NCI-H2029 (cell line): Measurements from ENCODE around the gene PLEKHA7.
"Not testable (repeated sequence)": the region's sequence is repeated elsewhere in the genome, so short reads cannot be mapped to it uniquely, and the experiment has no call there.

Experiments
- DNase-seq: peaks from one replicate; lab custom pipeline; 2025; lab: John Stamatoyannopoulos, UW

PLEKHA7 gene

GRCh38 chr11:17010851-17011420 is 3.3 kb downstream of the PLEKHA7 start:
- DNase-seq = no peak

- DNase-seq = no peak
Observed at GRCh38 chr11:17008099-17008498, 6.1 kb downstream of the PLEKHA7 start.

DNA sequence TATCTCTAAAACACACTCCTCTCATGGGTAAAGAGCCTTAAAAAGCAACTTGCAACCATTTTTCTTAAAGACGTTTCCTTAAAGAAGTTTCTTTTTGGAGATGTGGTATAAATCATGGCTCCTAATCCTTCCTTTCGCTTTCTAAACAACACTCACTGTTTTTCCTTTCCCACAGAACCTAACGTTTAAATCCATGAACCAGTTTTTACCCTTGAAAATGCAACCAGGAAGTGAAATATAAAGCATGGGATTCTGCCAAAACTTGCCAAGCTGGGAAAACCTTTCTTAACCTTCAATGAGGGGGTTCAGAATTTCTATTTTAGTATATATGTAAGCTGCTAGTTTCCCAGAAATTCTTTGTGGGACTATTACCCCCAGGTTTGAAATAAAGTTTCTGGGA is 8.6 kb downstream of the PLEKHA7 start:
- no peak for DNase-seq

DNA sequence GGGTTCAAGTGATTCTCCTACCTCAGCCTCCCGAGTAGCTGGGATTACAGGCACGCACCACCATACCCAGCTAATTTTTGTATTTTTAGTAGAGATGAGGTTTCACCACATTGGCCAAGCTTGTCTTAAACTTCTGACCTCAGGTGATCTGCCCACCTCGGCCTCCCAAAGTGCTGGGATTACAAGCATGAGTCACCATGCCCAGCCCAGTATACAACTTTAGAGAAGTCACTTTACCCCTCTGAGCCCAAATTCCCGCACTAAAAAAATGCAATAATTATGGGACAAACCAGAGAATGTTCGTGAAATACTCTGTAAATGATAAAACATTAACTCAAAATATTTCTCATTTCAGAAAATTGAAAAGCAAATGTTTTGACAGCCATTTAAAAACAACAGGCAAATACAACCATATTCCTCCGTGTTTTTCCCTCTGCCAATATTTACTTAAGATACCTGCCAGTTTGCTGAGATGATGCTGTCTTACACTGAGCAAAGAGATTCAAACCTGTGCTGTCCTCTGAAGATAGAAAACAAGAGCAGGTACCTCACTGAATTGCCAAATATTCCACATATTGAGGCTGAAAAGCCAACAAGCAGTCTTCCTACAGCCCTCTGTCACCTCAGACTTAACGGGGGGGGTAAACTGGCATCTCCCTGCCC is 9.6 kb downstream of the PLEKHA7 start:
- no peak for DNase-seq

GRCh38 chr11:17003426-17003825 is 10.8 kb downstream of the PLEKHA7 start:
- no peak for DNase-seq

GRCh38 chr11:17002543-17002942 is 11.7 kb downstream of the PLEKHA7 start:
- DNase-seq = no peak

GRCh38 chr11:17001806-17002205 is 12.4 kb downstream of the PLEKHA7 start:
- no peak for DNase-seq

DNA sequence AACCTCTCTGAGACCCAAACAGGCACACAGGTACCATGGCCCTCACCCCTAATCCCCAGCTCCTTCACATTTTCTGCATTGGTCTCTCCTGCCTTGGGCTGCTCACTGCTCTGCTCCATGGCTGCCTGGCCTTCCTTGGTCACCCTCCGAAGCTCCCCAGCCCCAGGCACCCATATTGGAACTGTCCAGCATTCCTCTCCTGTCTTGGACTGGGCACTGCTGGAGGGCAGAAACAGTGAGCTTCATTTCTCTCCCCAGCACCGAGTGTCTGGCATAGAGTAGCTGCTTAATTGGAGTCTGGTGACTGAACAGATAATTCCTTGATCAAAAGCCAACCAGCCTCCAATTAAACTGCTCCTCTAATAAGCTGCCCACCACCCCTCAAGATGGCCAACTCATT is 13.2 kb downstream of the PLEKHA7 start:
- DNase-seq = no peak

DNA sequence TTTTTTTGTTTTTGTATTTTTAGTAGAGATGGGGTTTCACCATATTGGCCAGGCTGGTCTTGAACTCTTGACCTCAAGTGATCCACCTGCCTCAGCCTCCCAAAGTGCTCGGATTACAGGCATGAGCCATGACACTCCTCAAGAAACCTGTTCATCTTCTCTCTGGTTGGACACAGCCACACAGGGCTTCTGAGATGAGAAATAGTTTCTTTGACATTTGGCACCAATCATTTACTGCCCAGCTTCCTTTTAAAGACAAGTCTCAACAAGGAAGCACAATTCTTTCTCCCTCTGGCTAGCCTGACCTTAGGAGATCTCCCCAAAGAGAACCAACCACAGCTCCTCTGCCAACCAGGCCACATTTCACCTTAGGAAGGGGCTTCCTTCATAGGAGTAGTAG is 14.0 kb downstream of the PLEKHA7 start:
- DNase-seq = not testable (repeated sequence)

DNA sequence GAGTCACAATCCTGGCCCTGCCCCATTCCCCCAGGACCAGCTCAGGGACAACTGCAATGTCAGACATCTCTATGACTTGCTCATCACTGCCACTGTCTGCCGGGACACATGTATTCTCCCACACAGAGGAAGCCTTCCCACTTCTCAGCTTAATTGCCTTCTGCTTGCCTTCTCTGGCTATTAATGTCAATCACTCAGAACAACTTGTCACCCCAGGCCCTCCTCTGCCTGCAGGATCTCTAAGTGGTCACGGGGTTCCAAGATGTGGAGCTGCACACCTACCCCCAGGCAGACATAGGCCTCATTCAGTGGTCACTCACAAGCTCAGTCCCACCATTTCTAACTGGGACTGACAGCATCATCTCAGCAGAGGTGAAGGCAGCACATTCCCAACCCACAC is 15.1 kb downstream of the PLEKHA7 start:
- DNase-seq = no peak

DNA sequence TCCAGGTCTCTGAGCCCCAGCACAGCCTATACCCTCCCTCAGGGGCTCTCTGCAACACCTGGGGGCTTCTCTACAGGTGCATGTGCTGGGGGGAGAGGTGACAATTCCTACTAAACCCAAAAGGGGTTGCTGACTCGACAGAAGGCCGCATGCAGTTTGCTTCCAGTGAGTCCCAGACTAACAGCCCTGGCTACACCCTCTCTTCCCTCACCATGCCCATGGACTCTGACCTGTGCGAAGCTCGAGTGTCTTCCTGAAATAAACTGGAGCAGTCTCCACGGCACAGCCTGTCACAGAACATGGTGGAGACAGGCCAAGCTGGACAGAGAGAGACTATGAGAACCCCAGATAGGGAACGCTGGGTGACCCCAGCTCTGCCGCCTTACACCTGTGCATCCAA is 16.6 kb downstream of the PLEKHA7 start:
- DNase-seq = no peak

DNA sequence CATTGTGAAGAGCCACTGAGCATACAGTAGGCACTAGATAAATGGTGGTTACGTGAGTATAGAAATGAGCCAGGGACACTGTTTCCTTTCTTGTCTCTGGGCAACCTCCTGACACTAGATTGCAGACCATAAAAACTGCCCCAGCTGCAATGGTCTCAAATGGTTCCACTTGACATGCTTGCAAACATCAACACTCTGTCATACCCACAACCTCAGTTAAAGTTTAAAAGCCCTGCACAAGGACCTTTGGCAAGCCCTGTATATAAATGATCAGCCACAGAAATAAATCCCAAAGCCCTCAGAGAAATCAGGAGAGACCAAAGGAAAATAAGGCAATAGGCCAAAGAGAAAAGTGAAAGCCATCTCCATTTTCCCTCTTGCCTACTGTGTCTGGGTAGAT is 20.7 kb downstream of the PLEKHA7 start:
- peak; percentile 56 for DNase-seq

GRCh38 chr11:16992846-16993245 is 21.4 kb downstream of the PLEKHA7 start:
- no peak for DNase-seq

GRCh38 chr11:16989554-16989953 is 24.7 kb downstream of the PLEKHA7 start:
- DNase-seq = no peak

DNA sequence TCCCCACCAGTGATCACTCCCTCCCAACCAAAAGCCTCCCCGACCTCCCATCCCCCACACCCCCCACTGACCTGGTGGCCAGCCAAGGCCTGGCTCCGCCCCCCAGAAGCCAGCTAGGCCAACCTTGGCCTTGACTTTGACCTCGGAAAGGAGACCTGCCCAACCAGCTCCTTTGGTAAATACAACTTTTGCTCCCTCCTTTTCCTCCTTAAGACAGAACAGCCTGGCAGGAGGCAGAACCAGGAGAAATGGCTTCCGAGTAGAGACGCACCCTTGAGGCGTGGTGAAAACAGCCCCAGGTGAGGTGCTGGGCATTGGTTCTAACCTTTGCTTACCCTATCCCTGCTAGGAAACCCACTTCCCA is 27.0 kb downstream of the PLEKHA7 start:
- no peak for DNase-seq

DNA sequence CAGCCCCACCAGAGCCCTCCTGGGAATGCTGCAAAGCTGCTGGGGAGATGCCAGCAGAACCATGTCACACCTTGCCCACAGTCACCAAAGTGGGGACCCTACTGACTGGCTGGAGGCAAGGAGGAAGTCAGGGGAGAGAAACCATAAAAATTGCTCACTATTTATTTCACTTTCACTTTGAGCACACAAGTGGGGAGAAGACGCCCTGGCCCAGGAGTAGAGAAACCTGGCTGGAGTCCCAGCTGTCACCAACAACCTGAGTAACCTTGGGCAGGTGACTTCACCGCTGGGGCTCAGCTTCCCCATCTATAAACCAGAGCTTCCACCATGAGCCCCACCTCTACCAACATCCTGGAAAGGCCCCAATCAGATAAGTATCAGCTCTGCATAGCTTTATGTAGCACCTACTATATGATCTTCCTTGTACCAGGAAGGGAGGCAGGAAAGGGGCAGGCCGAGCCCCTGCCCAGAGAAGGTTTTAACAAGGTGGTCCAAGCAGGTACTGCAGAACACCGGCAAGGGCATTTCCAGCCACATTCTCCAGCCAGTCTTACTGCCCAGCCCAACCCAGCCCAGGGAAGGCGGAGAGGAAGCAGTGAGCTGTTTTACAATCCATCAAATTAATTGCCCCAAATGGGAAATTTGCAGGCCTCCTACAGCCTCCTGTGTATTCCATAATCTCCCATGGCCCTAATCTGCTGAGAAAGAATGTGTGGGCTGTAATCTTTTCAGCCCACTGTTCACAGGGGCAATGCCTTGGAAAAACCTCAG is 27.6 kb downstream of the PLEKHA7 start:
- DNase-seq = peak; percentile 85

DNA sequence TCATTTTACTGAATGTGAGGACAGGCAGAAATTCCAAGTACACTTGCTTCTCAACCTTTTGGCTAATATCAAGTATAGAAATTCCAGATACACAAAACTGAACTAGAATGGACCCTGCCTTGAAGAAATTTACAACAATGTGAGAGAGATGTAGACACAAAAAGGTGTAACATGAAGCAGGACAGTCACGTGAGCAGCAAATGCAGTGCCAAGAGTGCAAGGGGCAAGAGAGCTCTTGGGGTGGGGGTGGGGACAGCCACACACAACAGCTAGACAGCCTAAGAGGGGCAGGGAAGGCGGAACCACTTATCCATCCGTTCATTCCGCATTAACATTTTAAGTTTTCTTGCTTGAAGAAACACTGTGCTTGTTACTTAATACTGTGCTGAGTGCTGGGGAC is 28.9 kb downstream of the PLEKHA7 start:
- DNase-seq = peak; percentile 65

DNA sequence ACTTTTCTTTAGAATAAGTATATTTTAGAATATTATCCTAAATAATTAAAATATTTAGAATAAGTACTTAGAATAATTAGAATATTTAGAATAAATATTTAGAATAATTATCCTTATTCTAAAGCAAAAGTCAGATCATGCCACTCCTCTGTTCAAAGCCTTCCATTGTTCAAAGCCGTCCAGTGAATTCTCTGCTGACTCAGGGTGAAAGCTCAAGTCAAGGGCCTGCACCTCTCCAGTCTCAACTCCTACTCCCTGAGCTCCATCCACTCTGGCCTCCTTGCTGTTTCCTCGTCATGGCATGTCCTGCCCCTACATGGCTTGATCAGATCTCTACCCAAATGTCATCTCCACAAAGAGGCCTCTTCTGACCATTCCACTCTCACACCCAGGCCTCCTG is 30.0 kb downstream of the PLEKHA7 start:
- DNase-seq = no peak

GRCh38 chr11:16982809-16983208 is 31.4 kb downstream of the PLEKHA7 start:
- DNase-seq = no peak

GRCh38 chr11:16982256-16982671 is 31.9 kb downstream of the PLEKHA7 start:
- peak; percentile 49 for DNase-seq

DNA sequence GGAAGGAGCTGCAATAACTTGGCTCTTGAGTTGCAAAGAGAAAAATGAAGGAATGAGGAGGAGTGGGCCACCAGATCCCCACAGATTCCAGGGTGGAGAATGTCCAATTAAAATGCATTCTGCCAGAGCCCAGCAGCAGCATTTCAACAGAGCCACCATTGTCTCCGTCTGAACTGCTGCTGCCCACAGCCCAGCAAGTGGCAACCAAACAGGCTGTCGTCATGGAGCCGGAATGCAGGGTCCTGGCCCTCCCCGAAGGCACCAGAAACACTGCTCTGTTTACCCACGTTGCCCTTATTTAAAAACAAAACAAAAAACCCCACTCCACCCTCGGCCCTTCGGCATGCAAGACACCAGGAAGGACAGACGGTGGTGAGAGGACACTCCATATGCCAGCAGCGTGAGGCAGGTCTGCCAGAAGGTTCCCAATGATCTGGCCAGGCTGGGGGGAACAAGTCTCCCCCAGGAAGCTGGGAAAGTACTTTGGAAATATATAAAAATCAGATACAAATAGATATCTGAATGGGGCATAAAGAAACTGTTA is 32.5 kb downstream of the PLEKHA7 start:
- DNase-seq = peak; percentile 69

DNA sequence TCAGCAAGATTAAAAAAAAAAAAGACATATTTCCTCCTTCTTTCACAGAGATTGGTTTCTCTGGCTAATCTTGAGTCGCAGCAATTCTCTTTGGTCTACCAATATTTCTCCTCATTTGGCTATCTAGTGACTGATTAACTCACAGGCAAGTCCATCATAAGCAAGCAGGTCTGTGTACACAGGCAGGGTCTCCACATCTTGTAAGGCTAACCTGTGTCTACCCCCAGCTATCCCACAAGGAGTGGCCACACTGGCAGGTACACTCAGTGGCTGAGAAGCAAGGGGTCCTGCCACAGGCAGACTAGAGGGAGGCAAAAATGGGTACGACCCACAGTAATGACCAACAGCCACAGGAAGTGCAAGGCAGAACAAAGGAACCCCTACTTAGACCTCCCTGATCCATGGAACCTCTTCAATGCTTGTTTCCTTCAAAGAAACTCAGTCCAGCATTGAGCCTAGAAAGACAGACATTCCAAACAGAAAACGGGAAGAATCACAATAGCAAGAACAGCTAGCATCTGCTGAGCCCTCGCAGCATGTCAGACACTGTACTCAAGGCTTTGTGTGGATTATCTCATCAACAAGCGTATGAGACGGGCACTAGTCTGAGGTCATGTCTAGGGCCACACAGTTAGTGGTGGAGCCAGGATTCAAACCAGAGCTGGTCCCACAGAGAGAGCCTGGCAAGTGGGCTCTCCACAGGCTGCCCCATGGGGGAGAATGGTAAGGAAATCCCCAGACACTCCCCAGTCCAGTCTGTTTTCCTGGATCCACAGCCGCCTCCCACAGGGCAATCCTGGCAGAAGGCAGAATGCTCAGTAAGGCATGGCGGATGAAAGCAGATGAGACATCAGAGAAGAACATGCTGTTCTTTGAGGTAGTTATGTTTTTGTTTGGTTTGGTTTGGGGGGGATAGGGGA is 34.3 kb downstream of the PLEKHA7 start:
- DNase-seq = no peak
